Keratinocyte (primary cell): ENCODE measurements around the gene ANXA11. TPM values are rescaled to one million over a fixed set of nuclear protein-coding genes. Genes with fewer than 3 reads are reported as not detected.
A peak's percentile ranks its signal among the peaks of the same experiment; 100 is the strongest.

Experiments
- DNase-seq: peaks from one replicate; pipeline ENCODE4 v3.0.0-alpha.2; 2011; ENCODE audit warnings: low read depth, missing footprints, low spot score
- FAIRE-seq: peaks from 2 replicates; lab custom pipeline; 2011; peaks lifted over from hg19 to GRCh38; lab: Jason Lieb, UNC
- H2AFZ ChIP-seq: 2 replicates; pipeline ENCODE4 v1.6.0; 2012; ENCODE audit warnings: low read length, control low read depth, inconsistent platforms; ENCODE audit not compliant: control insufficient read depth
- H3K27ac ChIP-seq: 2 replicates; pipeline ENCODE4 v1.5.1; 2011; ENCODE audit warnings: low read length; ENCODE audit not compliant: control insufficient read depth, insufficient read depth
- H3K27me3 ChIP-seq: 3 replicates; pipeline ENCODE4 v1.6.0; 2011; ENCODE audit warnings: low read length; ENCODE audit not compliant: control insufficient read depth, insufficient read depth; ENCODE audit errors: extremely low read depth
- H3K36me3 ChIP-seq, 2 experiments: 2 replicates in 1 of 2; 3 replicates in 1 of 2; pipeline ENCODE4 v1.5.1; 2011; ENCODE audit warnings: low read length in 2 of 2, mild to moderate bottlenecking in 1 of 2; ENCODE audit not compliant: control insufficient read depth in 2 of 2, insufficient read depth in 2 of 2; ENCODE audit errors: extremely low read depth in 1 of 2
- H3K4me1 ChIP-seq: 3 replicates; pipeline ENCODE4 v1.5.1; 2011; ENCODE audit warnings: low read length; ENCODE audit not compliant: control insufficient read depth, insufficient read depth; ENCODE audit errors: extremely low read depth
- H3K4me2 ChIP-seq: 3 replicates; pipeline ENCODE4 v1.6.0; 2011; ENCODE audit warnings: low read depth, low read length; ENCODE audit not compliant: control insufficient read depth, insufficient read depth; ENCODE audit errors: extremely low read depth
- H3K4me3 ChIP-seq, 3 experiments: fragments of 200-600 bp in 1 of 3; sonication (generic) in 1 of 3; 2 replicates in 2 of 3; 3 replicates in 1 of 3; pipeline ENCODE4 v1.5.1; 2011 to 2016; ENCODE audit warnings: low read length in 3 of 3, mild to moderate bottlenecking in 3 of 3, control low read depth in 2 of 3, inconsistent platforms in 1 of 3, low read depth in 1 of 3, mixed read lengths in 1 of 3, mixed run types in 1 of 3, moderate library complexity in 1 of 3; ENCODE audit not compliant: control insufficient read depth in 2 of 3, insufficient read depth in 2 of 3; ENCODE audit errors: extremely low read depth in 1 of 3
- H3K79me2 ChIP-seq: 2 replicates; pipeline ENCODE4 v1.6.0; 2012; ENCODE audit warnings: low read length; ENCODE audit not compliant: control insufficient read depth, insufficient read depth
- H3K9ac ChIP-seq: 3 replicates; pipeline ENCODE4 v1.6.0; 2011; ENCODE audit warnings: low read length; ENCODE audit not compliant: control insufficient read depth, insufficient read depth; ENCODE audit errors: extremely low read depth
- H3K9me1 ChIP-seq: 3 replicates; pipeline ENCODE4 v1.6.0; 2011; ENCODE audit warnings: low read length; ENCODE audit not compliant: control insufficient read depth, insufficient read depth; ENCODE audit errors: extremely low read depth
- H3K9me3 ChIP-seq: 2 replicates; pipeline ENCODE4 v1.5.1; 2012; ENCODE audit warnings: low read depth, low read length; ENCODE audit not compliant: control insufficient read depth
- H4K20me1 ChIP-seq: 3 replicates; pipeline ENCODE4 v1.6.0; 2011; ENCODE audit warnings: low read length; ENCODE audit not compliant: control insufficient read depth, insufficient read depth; ENCODE audit errors: extremely low read depth
- EZH2 ChIP-seq: IDR thresholded peaks from one replicate; pipeline ENCODE4 v1.6.1; 2012; ENCODE audit warnings: inconsistent platforms, mild to moderate bottlenecking, low read length, moderate library complexity
- dilution Hi-C: fragments of 300-500 bp; cut with MboI; formaldehyde crosslinking; loops from one replicate; pipeline ENCODE4 v1.7.0; 2020; ENCODE audit warnings: low sequenced_read_pairs; ENCODE audit not compliant: extremely low pct_ligation_motif_present
- polyA plus RNA-seq, 5 experiments: library from polyadenylated mRNA; depleted of rRNA in 3 of 5; stranded (reverse) in 3 of 5; stranded (forward) in 1 of 5; unstranded in 1 of 5; fragments of >200 nt; gene quantifications; 1 replicate in 1 of 5; 2 replicates in 3 of 5; 3 replicates in 1 of 5; pipeline versions ENCODE4 v1.2.1 to v1.2.3, GENCODE V29; 2011 to 2012; ENCODE audit warnings: missing spikeins in 2 of 5, low read depth in 1 of 5, low replicate concordance in 1 of 5
- TF ChIP-seq, protein P1 (sequence below), 3 experiments: IDR thresholded peaks in 1 of 3; conservative IDR thresholded peaks in 1 of 3; optimal IDR thresholded peaks in 1 of 3; 2 replicates in 2 of 3; 3 replicates in 1 of 3; pipeline versions ENCODE3 to v1.5.1; 2011; ENCODE audit warnings: low read length in 3 of 3, mild to moderate bottlenecking in 3 of 3, moderate library complexity in 2 of 3, control low read depth in 1 of 3, inconsistent platforms in 1 of 3; ENCODE audit not compliant: insufficient read depth in 2 of 3; ENCODE audit errors: extremely low read depth in 1 of 3

ANXA11 gene
- polyA plus RNA-seq, 1 donor (not counting 4 experiments of a cell fraction or from before 2014, with no cell fraction given) = 97.9 TPM

DNA sequence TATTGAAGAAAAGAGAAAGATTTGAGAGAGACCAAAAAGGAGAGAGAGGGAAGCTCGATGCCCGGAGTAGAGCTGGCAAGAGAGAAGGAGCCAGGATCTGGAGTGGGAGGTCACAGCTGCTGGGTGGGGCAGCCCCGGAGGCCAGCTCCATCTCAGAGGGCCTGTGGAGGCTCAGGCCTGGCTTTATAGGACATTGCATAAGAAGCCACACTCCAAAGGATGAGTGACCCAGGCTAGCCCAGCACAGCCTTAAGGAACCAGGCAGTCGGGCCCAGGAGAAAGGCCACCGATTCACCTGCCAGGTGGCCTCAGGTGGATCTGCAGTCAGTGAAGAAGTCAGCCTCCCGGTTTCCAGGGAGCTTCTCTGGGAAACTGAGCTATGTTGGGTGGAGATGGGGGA is 72.1 kb downstream of the ANXA11 start:
- Histone ChIP-seq H2AFZ (peak overlapping the region; percentile 75), H3K27ac (no peak overlapping the region), H3K4me2 (peak overlapping the region; percentile 74), H4K20me1 (no peaks in the 10 kb centered on the region), H3K9ac (no peak overlapping the region), H3K27me3 (peaks cover 17% of the 10 kb centered on the region), H3K4me3 (no peak overlapping the region), H3K9me1 (no peaks in the 10 kb centered on the region), H3K9me3 (no peaks in the 10 kb centered on the region), H3K36me3 (no peaks in the 10 kb centered on the region), H3K4me1 (peaks cover 5% of the 10 kb centered on the region), H3K79me2 (no peaks in the 10 kb centered on the region)
- TF ChIP-seq, protein P1, sequence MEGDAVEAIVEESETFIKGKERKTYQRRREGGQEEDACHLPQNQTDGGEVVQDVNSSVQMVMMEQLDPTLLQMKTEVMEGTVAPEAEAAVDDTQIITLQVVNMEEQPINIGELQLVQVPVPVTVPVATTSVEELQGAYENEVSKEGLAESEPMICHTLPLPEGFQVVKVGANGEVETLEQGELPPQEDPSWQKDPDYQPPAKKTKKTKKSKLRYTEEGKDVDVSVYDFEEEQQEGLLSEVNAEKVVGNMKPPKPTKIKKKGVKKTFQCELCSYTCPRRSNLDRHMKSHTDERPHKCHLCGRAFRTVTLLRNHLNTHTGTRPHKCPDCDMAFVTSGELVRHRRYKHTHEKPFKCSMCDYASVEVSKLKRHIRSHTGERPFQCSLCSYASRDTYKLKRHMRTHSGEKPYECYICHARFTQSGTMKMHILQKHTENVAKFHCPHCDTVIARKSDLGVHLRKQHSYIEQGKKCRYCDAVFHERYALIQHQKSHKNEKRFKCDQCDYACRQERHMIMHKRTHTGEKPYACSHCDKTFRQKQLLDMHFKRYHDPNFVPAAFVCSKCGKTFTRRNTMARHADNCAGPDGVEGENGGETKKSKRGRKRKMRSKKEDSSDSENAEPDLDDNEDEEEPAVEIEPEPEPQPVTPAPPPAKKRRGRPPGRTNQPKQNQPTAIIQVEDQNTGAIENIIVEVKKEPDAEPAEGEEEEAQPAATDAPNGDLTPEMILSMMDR (optimal IDR thresholded peaks at IDR 0.05 in 1 of 3, IDR thresholded peaks at IDR 0.05 in 1 of 3, conservative IDR thresholded peaks at IDR 0.05 in 1 of 3; ENCODE audit: extremely low read depth in 1 of 3, insufficient read depth in 2 of 3, low read length in 3 of 3) = no peak
- peak; percentile 2 for TF ChIP-seq EZH2
- DNase-seq = no peak
- dilution Hi-C loops = no loop called here
- no peak for FAIRE-seq

DNA sequence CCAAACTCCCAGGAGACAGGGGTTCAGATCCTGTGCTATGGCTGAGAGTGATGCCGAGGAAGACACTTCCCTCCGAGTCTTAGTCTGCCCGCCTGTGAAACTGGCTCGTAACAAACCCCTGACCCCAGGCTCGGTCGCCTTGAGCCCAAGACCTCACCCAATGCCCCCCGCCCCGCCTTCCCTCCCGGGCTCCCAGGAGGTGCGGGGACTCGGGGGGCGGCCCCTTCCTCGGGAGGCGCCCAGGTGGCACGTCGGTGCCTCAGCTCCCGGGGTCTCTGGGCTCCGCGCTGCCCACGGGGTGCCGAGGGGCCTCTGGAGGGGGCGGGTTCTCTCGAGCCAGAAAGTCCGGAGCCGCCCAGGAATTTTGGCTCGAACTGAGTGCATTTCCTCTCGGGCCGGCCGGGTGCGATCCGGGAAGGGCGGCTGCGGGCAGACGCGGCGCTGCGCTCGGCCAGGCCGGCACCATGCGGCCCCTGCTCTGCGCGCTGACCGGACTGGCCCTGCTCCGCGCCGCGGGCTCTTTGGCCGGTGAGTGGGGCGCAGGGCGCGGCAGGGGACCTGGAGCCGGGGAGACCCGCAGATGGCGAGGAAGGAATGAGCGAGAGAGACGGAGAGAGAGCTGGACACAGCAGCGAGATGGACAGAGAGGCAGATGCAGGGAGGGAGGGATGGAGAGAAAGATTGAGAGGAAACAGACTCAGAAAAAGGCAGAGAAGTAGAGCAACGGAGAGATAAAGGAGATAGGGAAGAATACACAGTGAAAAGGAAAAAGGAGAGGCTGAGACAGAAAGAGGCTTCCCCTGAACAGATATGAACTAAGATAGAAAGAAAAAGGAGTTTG is 72.8 kb downstream of the ANXA11 start, which contains the start of gene PLAC9:
Gene PLAC9, plus strand, starts transcription at position 432 of the 841 bp plus-strand sequence. Its CDS starts 33 bp downstream, at position 465.
- dilution Hi-C loops = no loop called here
- H3K9me1 ChIP-seq = no peaks in the 10 kb centered on the region
- H4K20me1 ChIP-seq = no peaks in the 10 kb centered on the region
- H3K79me2 ChIP-seq = no peaks in the 10 kb centered on the region
- H3K27ac ChIP-seq = no peak within 1 kb of the TSS
- TF ChIP-seq EZH2 = peak; percentile 49
- TF ChIP-seq, protein P1 (optimal IDR thresholded peaks at IDR 0.05 in 1 of 3, IDR thresholded peaks at IDR 0.05 in 1 of 3, conservative IDR thresholded peaks at IDR 0.05 in 1 of 3; ENCODE audit: extremely low read depth in 1 of 3, insufficient read depth in 2 of 3, low read length in 3 of 3) = no peak
- DNase-seq (no peak), FAIRE-seq (no peak)
- peak within 1 kb of the TSS; percentile 74 for H3K4me2 ChIP-seq
- H3K9me3 ChIP-seq = no peaks in the 10 kb centered on the region
- no peaks in the 10 kb centered on the region for H3K36me3 ChIP-seq
- H3K4me1 ChIP-seq = peaks cover 5% of the 10 kb centered on the region
- H3K4me3 ChIP-seq = peak within 1 kb of the TSS in 2 of 3 experiments; percentile 38 to 46
- peak within 1 kb of the TSS; percentile 75 for H2AFZ ChIP-seq
- H3K9ac ChIP-seq = no peak within 1 kb of the TSS
- H3K27me3 ChIP-seq = peaks cover 17% of the 10 kb centered on the region
